Tongue (tissue), 2 donors: Measurements from ENCODE around the gene SGSM2. TPM values are rescaled to one million over a fixed set of nuclear protein-coding genes. Genes with fewer than 3 reads are reported as not detected.
A peak's percentile ranks its signal among the peaks of the same experiment; 100 is the strongest.

Experiments
- DNase-seq: peaks from one replicate; pipeline ENCODE4 v3.0.0-alpha.2; 2015
- total RNA-seq: library from RNA; depleted of rRNA; stranded (reverse); fragments of >200 nt; gene quantifications from one replicate; pipeline ENCODE4 v1.2.3, GENCODE V29; 2014

Gene SGSM2
- total RNA-seq, 1 donor from 2014 or later, result 53.0 TPM

DNA sequence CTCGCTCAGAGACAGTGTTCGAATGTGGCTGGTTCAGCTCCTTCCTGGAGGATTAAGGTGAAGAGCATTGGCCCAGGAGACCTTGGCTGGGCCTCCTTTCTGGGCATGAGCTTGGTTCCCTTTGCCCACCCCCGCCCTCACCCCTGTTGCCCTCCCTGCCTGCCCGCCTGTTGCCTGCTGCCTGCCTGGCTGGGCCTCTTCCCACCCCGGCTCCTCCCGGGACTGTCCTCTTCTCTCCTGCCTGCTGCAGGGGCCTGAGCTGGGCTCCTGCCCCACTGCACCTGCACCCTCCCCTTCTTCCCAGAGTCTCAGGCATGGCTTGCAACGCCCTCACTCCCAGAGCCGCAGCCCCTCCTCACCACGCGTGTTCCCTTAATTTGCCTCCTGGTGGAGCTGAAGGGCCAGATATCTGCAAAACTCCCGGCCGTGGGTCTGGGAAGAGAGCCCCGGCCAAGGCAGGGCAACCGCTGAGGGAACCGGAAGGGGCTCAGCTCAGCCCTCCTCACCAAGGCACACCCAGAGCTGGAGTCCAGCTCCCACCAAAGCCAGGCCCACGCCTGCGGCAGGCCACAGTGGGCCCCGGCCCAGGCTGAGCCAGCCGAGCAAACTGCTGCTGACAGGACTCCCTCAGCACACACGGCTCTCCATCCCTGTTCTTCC is 32.4 kb downstream of the SGSM2 start:
- DNase-seq, result no peak

DNA sequence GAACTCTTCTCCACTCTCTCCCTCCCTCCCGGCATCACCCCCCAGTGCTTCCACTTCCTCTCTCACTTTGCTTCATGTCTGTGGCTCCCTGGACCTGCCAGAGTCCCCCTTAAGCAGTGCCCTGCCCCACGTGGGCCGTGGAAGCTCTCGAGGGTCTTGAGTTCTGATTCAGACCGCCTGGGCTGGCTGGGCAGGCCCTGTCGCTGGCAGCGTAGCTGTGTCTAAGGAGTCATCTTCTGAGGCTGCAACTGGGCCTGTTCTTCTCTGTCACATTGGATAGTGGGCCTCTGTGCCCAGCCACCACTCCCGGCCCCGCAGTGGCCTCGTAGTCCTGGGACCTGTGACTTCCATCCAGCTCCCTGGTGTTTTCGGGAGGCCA is 32.9 kb downstream of the SGSM2 start:
- DNase-seq, result no peak

DNA sequence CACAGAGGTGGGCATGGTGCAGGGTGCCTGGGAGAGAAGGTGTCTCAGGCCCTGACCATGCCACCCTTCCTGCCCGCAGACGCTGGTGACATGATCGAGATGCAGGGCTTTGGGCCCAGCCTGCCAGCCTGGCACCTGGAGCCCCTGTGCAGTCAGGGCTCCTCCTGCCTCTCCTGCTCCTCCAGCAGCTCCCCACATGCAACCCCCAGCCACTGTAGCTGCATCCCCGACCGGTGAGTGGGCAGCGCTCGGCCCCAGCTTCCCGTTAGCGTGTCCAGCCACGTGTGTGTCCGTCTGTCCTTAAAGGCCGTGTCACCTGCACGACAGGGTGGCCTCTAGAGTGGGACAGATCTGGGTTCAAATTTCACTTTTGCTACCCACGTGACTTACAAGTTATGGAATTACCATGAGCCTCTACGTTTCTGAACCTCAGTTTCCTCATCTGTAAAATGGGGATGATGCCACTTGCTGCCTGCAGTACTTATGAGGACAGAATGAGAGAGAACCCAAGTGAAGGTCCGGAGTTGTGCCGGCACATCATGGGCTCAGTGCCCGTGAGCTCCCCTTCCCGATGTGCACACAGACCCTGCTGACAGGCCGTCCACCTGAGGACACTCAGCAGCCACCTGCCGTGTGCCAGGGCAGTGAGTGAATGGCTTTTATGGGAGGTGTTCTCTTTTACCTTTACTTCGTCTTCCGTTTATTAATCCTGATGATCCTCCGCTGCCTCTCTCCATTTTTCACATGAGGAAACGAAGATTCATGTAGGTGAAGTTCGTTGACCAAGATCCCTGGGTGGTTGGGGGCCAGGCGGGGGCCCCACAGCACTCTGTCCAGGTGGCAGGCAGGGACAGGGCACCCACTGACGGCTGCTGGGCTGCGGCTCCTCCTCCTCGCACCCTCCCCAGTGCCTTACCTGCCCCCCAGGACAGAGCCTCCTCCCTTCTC is 34.2 kb downstream of the SGSM2 start:
- DNase-seq, result no peak

DNA sequence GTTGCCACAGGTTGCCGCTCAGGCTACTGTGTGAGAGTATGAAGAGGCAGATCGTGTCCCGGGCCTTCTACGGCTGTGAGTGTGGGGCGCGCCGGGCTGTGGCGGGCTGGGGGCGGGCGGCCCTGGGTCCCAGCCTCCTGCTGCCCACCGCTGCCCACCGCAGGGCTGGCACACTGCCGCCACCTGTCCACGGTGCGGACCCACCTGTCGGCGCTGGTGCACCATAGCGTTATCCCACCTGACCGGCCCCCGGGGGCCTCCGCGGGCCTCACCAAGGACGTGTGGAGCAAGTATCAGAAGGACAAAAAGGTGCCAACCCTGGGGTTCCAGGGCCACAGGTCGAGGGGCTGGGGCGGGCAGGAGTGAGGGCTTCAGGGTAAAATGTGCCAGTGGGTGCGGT is 34.9 kb downstream of the SGSM2 start:
- no peak for DNase-seq

DNA sequence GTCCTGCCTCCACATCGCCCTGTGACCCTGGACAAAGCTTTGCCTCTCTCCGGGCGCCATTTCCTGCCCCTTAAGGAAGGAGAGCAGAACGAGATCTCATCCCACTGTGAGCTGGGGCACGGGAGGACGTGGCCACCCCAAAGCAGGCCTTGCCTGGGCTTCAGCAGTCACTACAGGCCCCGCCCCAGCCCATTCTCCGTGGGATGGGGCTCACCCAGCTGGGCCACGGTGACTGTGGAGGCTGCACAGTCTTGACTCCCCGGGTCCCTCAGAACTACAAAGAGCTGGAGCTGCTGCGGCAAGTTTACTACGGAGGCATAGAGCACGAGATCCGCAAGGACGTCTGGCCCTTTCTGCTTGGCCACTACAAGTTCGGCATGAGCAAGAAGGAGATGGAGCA is 35.4 kb downstream of the SGSM2 start:
- no peak for DNase-seq

DNA sequence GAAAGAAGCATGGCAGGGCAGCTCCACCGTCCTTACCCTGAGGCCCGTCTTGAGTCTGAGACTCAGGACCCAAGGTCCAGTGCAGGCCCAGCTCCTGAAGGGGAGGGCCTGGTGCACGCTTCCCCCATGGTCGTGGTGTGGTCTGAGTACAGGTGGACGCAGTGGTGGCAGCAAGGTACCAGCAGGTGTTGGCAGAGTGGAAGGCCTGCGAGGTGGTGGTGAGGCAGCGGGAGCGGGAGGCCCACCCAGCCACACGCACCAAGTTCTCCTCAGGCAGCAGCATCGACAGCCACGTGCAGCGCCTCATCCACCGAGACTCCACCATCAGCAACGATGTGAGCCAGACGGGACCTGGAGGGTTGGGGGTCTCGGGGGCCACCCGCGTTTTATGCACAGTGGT is 35.9 kb downstream of the SGSM2 start:
- DNase-seq, result no peak

DNA sequence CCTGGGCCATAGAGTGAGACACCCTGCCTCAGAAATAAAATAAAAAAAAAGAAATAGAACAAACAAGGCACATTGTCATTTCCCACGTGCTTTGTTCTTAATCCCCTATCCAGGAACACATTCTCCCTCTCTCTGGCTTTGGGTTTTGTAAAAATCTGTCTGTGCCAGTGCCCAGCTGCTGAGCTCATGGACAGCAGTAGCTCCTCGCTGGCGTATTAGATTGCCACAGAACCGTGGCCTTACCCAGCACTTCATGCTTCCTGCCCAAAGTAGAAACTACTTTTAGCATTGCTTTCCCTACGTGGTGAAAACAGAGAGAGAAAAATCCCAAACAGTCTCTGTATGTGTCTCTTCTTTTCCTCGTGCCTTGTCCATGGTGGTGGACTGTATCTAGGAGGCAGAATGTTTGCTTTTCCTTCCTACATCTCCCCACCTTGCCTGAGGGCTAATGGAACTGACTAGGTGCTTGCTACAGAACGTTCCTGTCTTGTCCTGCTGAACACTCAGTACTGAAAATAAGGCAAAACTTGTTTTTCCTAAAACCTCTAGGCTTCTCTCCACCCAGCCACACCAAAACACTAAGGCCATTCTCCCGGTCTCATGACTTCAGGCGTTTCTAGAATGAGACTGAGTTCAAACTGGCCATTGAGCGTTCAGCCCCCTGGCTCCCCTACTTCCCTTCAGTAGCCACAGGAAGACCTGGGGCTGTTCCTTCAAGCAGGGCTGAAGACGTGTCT is 37.4 kb downstream of the SGSM2 start:
- DNase-seq, result no peak

DNA sequence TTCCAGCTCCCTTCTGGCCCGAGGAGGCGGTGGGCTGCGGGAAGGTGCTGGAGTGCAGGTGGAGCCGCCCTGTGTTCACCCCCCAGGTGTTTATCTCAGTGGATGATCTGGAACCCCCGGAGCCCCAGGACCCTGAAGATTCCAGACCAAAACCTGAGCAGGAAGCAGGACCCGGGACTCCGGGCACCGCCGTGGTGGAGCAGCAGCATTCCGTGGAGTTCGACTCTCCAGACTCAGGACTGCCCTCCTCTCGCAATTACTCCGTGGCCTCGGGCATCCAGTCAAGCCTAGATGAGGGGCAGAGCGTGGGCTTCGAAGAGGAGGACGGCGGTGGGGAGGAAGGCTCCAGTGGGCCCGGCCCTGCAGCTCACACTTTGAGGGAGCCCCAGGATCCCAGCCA is 38.1 kb downstream of the SGSM2 start:
- no peak for DNase-seq

DNA sequence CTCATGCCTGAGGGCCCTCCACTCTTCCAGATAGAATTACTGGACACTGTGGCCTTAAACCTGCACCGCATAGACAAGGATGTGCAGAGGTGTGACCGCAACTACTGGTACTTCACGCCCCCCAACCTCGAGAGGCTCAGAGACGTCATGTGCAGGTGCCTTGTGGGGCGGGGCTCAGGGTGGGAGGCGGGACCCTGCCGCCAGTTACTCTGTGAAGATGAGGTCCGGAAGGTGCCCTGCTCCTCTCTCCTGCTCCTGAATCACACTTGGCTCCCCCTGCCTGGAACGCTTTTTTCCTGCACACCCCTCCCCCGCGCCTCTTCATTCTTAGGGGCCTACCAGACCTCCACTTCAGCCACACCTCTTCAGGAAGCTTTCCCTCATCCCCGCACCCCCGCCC is 38.8 kb downstream of the SGSM2 start:
- DNase-seq, result no peak

DNA sequence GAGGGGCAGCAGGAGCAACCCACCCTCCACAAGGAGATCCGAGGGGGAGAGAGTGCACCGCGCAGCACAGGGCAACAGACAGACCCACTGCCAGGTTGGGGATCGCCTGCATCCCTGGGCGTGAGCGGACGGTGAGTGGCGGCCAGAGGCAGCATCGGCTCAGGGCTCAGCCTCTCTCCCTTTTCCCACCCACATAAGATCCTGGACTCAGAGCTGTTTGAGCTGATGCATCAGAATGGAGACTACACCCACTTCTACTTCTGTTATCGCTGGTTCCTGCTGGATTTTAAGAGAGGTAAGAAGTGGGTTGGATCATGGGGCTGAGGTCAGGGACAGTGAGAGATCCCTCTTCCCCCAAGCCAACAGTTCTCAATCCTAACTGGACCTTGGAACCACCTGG is 40.4 kb downstream of the SGSM2 start:
- DNase-seq, result no peak

DNA sequence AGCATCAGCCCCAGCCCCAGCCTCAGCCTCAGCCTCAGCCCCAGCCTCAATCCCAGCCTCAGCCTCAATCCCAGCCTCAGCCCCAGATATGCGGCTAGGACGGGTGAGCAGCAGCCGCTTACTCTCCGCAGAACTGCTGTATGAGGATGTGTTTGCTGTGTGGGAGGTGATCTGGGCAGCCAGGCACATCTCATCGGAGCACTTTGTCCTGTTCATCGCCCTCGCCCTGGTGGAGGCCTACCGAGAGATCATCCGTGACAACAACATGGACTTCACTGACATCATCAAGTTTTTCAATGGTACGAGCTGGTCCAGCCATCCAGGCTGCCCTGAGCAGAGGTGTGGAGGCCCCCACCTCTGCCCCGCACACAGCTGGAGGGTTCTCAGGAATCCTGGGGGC is 41.6 kb downstream of the SGSM2 start:
- DNase-seq, result no peak

DNA sequence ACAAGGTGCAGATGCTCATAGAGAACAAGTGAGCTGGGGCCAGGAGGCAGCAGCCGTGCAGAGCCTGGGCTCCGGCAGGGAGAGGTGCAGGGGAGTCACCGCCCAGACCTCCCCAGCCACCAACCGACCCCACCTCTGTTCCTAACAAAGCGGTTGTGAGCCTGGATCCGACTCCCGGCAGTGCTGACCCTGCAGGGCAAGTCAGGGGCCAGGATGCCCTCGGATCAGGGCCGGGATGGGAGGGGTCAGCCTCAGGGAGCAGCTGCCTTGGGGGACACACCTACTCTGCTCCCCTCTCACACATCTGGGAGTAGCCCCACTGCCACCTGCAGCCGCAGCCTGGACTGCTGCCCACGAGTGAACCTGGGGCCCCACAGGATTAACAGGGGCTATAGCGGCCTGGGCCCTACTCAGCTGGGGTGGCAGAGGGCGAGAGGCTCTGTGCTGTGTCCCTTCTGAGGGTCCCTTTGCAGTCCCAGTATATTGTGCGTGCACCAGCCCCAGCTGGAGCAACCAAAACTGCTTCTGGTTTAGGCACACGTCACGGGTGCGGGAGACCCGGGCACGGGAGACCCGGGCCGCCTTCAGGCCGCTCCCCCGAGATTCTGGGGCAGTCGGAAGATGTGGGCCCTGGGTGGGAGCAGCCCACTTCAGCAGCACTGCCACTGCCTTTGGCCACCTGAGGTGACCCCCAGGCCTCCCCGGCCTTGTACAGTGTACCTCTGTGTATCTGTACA is 42.4 kb downstream of the SGSM2 start:
- DNase-seq, result no peak

DNA sequence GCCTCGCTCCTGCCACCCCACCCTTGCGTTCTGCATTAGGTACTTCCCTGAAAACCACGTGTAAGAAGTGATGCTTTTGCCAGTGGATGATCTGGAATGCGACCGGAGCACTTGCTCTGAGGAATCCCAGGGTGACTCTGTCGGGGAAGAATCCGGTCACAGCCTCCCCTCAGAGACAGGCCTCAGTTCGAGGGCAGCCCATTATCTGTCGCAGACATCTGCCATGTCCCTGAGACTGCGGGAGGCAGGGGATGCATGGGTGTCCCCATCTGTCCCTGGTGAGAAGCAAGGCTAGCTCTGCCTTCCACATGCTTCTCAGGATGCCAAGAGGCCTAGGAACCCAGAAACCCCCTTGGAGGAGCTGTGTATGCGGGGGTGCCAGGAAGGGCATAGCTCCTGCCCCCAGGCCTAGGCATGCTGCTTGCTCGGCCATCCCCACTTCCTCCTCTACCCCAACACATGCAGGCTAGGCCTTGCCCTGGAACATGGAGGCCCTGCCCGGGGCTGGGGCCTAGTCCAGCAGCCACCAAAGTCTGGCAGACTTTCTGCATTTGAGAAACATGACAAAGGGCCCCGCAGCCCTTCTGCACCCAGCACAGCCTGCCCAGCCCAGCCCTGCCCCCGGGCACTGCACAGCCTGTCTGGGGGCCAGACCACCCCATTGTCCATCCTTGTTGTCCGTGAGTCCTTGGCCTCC is 43.1 kb downstream of the SGSM2 start:
- DNase-seq, result no peak

DNA sequence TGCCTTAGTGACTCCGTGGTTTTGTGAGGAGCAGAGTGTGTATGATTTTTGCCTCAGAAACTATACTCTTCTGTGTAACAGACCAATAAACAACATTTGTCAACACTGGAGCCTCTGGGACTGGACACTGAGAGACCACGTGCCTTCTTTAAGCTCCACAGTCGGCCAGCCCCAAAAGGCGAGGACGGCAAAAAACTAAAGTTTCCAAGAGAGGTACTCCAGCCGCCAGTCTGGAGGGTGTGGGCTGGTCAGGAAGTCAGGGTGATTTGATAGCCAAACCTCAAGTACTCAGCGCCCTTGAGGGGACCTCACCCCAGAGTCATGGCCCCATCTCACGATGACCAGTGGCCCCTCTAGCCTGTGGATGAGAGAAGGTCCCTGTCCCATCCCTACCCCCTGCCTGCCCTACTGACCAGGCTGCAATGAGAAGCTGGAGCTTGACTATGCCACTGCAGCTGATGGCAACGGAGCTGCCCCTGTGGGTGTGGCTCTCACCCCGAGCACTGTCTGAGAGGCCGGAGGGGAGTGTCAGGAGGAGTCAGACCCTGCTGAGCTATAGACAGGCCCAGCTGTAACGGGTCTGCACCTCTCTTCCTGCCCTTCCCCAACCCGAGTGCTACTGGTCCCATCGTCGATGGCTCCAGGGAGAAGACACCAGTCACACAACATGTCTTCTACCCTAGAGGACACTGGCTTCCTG is 43.8 kb downstream of the SGSM2 start:
- DNase-seq, result no peak

DNA sequence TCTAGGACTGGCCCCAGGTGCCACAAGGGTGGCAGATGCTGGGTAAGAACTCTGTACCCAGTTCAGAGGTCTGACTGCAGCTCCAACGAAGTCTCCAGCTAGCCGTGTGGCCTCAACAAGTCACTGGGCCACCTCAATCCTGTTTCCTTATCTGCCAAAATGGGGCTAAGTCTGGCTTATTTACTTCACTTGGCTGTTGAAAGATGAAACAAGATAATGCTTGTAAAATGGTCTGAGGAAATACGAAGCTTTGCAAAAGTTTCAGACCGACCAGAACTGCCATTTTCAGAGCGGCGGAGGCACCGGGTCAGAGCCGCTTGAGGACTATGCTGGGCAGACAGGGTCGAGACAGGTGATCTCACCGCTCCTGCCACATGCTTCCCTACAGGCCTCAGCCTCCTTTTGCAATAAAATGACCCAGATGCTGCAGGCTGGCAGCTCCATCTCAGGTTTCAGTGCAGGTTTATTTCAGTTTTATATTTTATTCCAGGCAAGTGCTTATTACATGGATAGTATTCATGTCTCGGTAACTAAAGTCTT is 46.4 kb downstream of the SGSM2 start:
- no peak for DNase-seq

DNA sequence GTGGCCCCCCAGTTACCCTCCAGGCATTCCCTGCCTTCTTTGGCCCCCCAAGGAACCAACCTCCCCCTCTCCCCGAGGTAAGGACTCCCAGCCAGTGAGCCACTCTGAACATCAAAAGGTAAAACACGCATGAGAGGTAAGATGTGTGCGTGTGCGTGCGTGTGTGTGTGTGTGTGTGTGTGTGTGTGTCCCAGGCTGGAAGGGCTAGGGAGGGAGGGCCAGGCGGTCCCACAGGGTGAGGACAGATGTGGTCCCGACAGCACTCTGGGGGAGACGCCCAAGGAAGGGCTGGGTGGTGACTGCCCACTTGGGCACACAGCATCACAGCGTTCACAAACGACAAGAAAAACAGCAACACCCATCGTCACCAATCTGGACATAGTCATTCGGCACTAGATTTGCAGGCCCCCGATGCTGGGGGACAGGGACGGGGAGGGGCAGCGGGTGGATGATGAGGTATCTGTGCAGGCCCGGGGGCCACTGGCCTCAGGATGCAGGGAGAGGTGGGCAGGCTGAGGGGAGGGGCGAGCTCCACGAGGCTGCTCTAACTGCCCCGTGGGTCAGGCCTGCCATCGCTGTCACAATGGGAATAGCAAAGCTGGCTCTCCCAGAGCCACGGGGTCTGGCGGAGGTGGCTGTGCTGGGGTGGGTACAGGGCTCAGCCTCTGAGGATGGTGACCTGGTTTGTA is 47.3 kb downstream of the SGSM2 start:
- DNase-seq, result no peak

DNA sequence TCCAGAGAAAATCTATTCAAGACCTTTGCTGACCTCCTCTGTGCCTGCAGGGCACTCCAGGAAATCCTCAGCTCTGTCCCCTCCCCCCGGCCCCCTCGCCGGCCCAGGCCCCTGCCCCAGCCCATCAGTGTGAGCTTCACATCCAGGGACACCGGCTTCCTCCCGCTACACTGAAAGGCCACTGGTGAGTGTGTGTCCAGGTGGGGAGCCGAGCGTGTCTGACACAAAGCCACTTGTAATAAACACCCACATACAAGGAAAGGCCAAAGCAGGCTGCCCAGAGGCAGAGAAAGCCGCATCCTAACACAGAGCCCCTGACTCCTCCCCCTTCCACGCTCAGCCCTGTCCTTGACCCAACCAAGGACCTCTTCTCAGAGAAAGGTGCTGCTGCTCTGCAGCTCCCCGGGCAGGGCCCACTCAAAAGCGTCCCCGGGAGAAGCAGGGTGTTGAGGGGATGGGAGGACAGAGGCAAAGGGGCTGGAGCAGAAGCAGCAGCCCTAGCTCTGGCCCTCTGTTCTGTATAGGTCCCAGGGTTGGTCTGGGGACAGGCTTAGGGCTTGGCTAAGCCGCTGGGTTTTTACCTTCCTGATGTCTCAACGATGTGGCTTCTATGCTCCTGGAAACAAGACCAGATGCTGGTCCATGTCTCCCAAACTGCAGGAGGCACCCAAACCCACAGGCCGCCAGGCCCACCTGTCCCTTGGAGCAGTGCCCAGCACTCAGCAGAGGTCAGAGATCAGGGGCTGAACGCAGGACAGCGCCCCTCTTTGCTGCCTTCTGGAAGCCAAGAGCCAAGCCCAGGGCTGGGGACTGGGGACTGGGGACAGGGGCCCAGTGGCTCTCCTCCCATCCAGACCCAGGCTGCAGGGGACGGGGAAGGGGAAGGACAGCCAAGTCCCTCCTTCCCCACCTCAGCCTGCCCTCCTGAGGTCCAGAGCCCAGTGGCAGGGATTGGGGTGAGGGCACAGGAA is 48.2 kb downstream of the SGSM2 start:
- DNase-seq, result no peak

DNA sequence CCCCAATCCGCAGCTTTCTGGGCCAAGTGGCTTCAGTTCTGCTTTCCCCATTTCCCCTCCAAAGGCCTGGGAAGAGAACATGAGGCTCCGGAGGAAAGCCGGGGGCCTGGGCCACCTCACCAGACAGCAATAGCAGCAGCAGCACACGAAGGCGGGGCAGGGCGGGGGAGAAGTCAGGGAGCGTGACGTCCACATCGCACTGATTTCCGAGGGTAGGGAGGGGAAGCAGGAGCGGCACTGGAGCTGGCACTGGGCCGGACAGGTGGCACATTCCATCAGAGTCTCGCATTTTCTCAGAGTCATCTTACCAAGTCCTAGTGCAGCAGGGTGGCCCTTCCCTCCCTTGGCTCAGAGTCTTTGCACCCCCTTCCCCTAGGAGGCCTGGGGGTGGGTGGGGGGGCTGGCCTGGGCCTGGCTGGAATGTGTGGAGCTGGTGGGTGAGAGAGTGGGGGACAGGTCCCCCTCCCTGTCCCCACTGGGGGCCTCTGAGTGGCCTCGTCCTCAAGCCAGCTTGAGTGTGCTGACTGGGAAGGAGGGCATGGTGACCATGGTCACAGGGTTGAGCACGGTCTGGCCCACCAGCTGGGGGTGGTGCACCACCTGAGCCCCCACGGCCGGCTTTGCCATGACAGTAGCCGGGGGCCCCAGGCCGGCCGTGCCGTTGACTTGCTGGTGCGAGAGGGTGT is 49.2 kb downstream of the SGSM2 start:
- DNase-seq, result peak; percentile 63
